HL-60/S4 (cell line): ENCODE data around the gene SELENOS.
"Not testable (repeated sequence)": the region's sequence is repeated elsewhere in the genome, so short reads cannot be mapped to it uniquely, and the experiment has no call there.

Experiments
- in situ Hi-C: fragments of 300-500 bp; cut with MboI; formaldehyde crosslinking; loops from 2 replicates; pipeline ENCODE4 v1.14.3; 2022; ENCODE audit warnings: low sequenced_read_pairs

SELENOS gene

DNA sequence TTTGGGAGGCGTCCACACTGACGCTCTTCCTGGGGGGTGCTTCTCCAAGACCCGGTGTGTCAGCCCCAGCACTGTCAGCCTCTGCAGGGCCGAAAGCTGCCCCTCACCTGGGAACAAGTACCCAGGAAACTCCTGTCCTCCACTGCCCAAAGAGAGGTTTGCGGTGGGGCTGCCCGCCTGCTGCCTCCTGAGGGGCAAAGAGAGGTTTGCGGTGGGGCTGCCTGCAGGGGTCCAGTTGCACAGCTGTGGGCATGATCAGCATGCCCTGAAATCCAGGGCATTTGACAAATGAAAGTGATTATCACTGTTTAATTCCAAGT, 32.8 kb upstream of the SELENOS start:
- in situ Hi-C loops, result no loop called here

DNA sequence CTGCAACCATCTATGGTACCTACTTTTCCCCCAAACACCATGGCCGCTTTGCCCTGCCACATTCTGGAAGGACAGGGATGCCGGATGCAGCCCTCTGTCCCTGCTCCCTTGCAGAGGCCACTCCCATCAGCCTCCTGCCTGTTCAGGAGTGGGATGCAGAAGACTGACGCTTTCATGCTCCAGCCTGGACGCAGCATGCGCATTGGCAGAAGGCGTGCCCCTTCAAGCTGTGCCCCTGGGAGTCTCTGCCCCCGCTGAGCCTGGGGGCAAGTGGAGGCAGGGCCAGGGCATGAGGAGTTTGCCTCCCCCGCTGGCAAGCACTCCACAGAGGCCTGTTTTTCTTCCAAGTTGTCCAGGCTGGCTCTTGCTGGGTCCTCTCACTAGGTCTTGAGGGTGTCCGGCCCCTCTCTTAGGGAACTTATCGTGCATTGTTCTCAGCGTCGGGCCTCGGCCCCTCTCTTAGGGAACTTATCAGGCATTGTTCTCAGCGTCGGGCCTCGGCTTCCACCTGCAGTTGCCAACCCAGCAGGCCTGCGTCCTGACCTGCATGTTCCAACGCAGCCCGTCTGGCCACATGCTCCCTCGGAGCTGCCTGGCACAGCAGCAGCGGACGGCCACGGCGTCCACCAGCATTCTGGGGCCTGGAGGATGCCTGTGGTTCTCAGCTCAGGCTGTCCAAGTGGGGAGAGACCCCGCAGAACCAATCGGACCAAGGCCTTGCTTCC, 32.3 kb upstream of the SELENOS start:
- in situ Hi-C loops, result no loop called here

DNA sequence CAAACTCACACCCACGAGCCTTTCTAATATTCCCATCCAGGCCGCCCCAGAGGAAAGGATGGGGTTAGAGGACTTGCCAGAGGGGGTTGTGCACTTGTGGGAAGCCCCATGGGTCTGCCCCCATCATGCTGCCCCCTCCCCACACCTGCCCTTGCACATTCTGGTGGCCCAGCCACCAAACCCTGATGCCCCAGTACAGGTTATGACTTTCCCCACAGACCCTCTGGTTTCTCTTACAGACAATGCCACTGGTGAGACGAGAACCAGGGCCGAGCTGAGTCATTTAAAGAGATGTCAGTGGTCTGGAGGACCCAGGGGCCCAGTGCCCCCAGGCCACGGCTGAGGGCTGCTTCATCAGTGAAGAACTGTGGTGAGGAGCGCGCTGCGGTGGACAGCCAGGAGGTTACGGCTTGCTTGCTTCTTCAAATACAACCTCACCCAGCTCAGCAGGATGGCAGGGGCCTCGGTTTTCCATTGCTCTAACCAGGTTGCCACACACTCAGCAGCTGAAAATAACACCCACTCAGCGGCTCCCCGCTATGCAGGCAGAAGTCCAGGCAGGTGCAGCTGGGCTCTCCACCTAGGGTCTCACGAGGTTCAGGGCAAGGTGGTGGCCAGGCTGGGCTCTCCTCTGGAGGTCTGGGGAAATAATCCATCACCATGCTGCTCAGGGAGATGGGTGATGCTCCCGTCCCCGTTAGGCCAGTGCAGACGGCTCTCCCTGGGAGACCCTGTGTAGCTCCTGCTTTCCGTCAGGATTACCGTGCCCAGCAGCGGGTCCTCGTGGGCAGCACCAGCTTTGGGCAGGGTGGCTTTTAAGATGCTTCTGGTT, 31.5 kb upstream of the SELENOS start:
- in situ Hi-C loops, result no loop called here

DNA sequence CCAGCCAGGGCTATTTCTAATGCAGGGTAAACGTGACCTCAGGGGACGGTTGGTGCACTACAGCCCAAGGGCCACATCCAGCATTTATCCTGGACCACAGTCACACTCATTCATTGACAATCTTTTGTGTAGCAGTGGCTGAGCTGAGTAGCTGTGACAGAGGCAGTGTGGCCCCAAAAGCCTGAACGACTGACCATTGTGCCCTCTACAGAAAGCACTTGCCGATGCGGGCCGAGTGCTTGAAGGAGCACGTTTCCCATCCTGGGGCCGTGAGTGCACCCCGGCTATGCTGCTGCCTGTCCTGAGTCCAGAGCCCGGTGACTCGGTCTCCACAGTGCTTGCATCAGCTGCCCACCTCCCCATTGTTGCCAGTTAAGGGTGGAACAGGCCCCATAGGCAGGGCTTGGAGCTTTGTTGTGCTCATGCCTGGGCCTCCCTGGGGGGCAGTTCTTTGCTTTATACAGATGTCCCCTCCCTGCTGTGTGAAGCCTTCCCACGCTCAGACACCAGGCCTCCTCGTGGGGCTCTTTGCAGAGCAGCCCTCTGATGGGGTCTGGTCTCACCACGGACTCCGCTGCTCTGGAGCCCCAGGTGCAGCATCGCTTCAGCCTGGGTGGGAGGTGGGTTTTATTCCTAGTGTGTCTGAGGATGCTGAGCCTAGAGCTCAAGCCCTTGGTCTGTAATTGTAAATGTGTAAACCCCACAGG, 30.8 kb upstream of the SELENOS start:
- in situ Hi-C loops, result no loop called here

DNA sequence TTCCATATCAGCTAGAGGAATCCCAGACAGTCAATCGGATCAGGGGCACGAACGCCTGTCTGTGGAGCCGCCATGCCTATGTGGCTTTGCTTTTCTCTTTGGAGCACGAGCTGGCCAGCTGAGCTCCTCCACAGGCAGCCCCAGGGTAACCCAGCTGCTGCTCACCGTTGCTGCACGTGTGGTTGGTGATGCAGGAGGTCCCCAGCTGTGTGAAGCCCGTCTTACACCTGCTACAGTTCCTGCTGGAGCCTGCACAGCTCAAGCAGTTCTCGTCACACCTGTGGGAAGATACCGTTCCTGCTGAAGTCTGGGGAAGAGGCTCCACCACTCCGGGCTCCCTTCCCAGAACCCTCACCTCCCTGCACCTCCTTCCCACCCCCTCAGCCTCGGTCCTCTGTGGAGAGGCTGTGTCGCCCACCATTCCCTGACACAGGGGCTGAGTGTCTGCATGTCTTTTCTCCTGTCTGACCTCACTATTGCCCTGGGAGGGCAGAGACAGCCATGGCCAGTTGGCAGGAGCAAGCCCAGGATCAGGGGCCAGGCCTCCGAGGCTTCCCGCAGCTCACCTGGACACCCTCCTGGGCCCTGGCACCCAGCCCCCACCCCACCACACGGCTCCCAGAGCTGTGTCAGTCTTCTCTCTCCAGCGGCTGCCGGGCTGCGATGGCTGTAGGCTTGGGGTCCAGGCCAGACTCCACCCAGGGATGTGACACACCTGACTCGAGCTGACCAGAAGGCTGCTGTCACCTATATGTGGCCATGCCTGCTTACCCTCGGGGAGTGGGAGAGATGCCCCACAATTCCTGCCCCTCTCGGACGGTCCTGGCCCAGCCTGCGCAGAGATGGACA, 30.0 kb upstream of the SELENOS start:
- in situ Hi-C loops, result no loop called here

DNA sequence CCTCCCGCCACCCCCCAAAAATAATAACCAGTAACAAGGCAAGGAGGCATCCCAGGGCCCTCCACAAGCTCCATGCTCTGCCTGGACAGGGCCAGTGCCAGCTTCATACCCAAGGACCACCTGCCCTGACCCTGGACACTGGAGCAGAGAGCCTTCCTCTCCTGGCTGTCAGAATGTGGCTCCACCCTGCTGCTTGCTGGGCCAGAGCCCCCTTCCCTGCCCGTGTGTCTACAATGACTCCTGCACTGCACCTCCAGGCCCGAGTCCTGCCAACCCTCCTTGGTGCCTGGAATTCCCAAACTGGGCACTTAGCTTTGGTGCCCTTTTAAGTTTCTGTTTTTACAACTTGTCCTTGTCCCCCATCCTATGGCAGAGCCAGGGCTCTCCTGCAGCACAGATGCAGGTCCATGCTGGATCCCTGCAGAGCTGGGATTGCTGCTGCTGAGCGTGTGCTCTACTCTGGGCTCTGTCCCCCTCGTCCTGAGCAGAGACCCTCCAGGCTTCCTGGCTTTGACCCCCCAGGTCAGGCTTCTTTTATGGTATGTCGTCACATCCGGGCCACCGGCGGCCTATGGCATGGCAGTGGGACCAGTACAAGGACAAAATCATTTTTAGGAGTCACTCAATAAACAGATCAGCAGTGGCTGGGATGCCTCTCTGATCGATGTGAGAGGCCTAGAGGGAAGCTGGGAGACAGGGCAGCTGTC, 29.2 kb upstream of the SELENOS start:
- in situ Hi-C loops, result no loop called here

DNA sequence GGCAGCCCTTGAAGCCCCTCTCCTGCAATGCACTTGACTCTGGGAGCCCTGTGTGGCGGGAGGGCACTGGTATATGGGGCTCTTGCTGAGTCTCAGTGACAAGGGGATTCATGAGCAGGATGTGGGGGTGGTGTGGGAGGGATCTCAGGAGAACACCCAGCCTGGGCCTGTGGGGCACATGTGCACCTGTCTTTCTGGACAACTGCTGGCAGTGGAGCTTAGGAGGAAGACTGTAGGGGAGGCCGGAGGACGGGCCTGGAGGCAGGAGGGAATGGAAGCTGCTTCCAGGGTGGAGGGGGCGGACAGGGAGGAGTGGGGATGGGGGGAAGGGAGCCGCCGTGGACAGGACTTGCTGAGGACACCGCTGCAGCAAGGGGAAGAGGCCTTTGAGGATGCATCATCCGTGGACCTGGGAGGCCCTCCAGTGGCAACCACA, 28.6 kb upstream of the SELENOS start:
- in situ Hi-C loops, result no loop called here

DNA sequence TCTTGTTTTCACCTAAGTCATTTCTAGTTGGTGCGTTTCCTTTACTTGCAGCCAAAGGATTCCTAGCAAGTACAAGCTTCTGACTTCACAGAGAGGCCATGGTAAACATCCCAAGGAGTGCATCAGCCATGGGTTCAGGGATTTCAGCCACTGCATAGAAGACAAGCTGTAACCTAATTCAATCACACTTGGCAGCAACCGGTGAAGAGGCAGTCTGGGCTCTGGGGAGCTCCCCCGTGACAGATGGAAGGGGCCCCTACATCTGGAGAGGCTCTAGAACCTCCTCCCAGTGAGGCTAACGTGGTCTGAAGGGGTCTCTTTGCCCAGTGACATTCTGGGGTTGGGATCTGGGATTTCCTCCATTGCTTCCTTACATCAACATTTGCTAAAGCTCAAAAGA, 26.1 kb upstream of the SELENOS start:
- in situ Hi-C loops, result no loop called here

DNA sequence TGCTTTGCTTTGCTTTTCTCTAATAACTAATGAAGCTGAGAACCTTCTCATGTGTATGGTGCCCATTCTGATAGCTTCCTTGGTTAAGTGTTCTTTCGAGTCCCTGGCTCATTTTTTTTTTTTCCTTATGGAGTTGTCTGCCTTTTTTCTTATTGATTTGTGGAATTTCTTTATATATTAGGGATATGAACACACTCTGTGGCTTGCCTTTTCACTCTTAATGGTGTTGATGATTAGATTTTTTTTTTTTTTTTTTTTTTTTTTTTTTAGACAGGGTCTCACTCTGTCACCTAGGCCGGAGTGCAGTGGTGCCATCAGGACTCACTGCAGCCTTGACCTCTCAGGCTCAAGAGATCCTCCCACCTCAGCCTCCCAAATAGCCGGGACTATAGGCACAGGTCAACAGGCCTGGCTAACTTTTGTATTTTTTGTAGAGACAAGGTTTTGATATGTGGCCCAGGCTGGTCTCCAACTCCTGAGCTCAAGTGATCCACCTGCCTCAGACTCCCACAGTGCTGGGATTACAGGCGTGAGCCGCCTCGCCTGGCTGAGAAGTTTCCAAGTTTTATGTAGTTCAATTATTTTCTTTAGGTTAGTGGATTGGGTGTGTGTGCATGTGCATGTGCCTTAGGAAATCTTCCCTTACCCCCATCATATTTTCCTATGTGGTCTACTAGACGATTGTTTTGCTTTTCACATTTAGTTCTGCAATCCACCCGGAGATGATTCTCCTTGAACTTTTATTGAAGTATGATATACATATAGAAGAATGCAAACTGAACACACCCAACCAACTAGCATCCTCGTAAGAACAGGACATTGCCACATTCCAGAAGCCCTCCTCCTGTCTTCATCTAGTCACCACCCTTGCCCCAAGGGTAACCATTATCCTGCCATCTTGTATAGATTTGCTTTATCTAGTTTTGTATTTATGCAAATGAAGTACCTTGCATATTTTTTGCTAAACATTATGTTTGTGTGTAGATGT, 19.4 kb upstream of the SELENOS start:
- in situ Hi-C loops, result no loop called here

DNA sequence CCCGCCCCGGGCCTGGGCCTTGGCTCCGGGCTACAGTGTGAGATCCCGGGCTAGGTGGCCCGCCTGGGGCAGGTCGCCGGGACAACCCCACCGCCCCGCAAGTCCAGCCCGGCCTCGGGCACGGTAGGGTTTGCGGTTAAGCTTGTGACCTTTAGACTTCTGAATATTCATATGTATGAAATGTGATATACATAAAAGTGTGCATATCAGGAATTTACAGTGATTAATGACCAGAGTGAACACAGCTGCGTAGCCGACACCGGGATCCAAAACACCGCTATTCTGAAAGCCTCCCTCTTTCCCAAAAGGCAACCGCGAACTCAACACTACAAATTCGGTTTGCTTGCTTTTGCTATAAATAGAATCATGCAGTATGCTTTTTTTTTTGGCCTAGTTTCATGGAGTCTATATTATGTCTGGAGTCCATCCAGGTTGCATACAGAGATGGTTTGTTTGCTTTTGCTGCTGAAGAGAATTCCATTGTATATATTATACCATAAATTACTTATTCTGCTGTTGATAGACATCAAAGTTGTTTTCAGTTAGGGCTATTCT, 18.4 kb upstream of the SELENOS start:
- in situ Hi-C loops, result no loop called here

DNA sequence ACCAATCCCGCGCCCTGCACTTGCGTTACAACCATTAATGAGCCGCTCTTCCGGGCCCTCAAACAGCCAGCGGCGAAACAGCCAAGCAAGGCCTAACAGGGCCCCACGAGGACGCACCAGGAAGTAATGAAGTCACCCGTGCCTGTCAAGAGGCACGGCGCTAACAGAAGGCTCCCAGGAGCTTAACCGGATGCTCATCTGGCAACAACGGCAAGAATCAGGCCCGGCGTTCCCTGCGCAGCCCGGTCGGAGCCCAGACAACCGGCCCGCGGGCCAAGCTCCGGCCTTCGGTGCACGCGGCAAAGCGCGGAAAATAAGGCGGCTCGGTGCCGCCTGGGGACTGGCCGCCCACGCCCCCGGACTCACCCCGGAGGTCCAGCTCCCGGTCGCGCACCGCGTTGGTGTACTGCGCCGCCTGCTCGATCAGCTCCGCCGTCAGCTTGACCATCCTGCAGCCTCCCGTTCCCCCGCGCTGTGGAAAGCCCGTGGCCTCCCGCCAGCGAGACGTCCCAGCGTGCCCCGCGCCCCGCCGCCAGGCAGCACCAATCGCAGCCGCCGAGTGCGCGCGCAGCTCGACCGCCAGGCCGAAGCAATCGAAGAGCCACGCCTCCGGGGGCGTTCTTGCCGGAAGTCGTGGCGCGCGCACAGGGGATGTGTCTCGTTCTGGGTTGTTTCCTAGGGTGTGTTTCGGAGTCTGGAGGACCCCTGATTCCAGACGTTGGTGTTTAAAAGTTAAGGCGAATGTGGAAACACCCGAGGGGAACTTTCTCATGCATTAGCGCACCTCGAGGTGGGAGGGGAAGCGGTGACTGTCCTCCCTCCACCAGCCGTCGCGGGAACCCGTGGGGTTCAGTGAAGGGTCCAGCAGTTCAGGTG, 17.7 kb upstream of the SELENOS start, which contains the start of gene SNRPA1:
Gene SNRPA1 (minus strand): TSS at position 518 of the 876 bp plus-strand sequence. CDS start 70 bp downstream, at position 448.
- in situ Hi-C loops, result loop anchor here (5.0 kb wide), 1 partner anchor 357 kb away; the partner anchor contains the start of gene TM2D3

DNA sequence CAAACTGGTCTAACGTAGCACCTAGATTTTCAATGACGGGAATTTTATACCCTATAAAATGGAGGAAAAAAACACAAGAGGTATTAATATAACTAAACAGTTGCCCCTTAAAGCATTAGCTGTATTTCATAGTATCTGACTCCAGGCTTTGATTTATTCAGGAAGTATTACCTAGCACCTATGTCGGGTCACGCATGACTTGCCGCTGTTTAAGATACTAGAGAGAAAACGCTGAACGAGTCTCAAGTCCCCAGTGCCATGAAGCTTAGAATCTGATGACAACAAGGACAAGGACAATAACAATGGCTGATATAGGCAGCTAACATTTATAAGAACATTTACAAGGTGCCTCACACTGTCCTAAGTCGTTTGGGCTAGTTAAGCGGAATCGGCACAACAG, 15.8 kb upstream of the SELENOS start:
- in situ Hi-C loops, result loop anchor here (5.0 kb wide), 1 partner anchor 359 kb away; the partner anchor contains the start of gene TM2D3

DNA sequence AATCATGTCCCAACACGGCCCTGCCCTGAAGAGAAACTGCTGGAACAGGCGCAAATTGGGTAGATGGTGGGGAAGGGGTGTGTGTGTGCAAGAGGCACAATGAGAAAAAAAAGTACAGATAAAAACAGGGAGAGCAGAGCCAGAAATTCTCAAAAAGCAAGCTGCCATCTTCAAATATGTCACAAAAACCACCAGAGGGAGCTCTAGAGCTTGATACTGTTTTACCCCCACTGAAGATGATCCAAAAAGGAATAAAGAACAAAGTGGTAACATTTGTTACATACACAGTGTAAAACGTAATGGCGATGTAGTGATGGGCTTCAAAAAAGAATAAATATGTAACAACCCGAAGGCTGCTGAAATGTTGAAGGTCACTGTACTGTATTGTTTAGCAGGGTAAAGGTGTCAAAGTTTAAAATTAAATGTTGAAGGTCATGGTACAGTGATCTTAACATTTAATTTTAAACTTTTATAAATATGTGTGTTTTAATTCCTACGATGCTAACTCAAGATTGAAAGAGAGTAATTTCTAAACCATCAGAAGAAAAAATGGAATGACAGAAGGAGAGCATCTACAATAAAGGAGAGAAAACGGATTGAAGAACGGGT, 11.7 kb upstream of the SELENOS start:
- in situ Hi-C loops, result no loop called here

DNA sequence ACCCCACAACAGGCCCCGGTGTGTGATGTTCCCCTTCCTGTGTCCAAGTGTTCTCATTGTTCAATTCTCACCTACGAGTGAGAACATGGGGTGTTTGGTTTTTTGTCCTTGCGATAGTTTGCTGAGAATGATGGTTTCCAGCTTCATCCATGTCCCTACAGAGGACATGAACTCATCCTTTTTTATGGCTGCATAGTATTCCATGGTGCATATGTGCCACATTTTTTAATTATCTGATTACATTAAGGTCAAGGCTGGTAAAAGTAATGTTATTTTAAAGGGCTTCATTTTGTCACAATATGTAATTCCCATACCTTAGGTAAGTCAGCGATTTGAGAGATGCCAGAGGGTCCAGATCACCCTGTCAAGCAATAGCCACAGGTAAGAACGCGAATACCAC, 10.1 kb upstream of the SELENOS start:
- in situ Hi-C loops, result not testable (repeated sequence)

DNA sequence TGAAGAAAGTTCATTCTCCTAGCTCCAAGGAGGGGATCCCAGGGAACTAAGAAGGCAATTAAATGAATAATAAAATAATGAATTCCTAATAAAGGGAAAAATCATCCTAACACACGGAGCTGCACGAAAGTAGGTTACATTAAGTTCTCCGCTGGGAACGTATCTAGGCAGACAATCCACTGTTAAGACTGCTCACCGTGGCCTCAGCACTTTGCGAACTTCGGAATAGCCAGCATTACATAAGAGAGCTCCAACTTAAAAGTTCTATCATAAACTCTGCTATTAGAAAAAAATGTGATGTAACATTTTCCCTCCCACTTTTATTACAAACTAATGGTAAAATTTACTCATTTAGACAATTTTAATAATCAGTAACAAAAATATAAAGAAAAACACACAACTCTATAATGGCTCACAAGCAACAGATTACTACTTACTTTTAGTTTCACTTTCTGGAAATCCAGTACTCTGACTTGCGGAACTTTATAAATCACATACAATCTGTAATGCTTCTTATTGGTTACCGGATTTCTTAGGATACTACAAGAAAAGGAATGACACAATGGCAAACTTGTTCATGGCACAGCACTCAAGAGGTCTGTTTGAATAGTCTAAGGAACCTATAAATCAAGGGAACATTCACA, 9.3 kb upstream of the SELENOS start:
- in situ Hi-C loops, result no loop called here

DNA sequence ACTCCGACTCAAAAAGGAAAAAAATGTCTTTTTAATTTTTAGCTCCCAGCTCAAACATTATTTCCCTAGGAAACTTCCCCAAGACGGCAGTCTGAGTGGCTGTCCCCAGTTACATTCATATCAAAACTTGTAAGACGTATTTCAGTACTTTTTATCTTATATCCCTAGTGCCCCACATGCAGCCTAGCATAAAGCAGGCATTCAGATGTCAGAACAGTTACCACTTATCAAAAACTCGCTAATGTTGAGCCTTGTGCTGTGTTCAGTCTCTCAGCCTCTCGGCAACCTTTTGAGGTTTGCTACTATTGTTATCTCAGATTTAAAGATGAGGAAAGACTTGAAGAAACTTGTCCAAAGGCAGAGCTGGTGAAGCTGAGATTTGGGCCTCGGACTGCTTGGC, 6.6 kb upstream of the SELENOS start:
- in situ Hi-C loops, result no loop called here

DNA sequence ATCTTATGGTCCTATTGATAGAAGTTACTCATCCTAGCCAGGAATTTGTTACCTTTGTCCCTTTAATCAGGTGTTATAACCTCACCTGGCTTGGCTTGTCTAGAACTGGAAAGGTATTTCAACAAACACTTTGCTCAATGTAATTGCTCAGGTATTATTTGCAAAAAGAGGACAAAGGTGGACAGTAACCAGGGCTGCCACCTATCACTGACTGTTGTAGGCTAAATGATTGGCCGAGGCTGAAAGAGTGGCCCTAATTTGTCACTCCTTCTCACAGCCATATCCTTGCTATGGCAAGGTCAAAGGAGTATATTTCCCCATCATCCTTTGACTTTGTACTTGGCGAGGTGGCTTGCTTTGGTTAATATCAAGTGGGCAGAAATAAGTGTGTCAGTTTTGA, 2.7 kb upstream of the SELENOS start:
- in situ Hi-C loops, result no loop called here
